HepG2 (cell line): ENCODE results near the gene OPTN. TPM values are rescaled to one million over a fixed set of nuclear protein-coding genes. Genes with fewer than 3 reads are reported as not detected.
A peak's percentile ranks its signal among the peaks of the same experiment; 100 is the strongest.

Experiments
- ATAC-seq: fragments of 200-7000 bp; cut with Tn5 transposase; 3 replicates; pipeline ENCODE4 v1.9.1; 2020; ENCODE audit warnings: mild to moderate bottlenecking, moderate library complexity
- BruUV-seq: library from RNA; stranded (reverse); fragments of 400-500 nt; replicated peaks from 2 replicates; lab custom pipeline; 2021; lab: Mats Ljungman, UMichigan
- CTCF ChIA-PET: fragments of 300-600 bp; formaldehyde crosslinking; extraction: SDS; loops from one replicate; lab custom pipeline; 2021; ENCODE audit warnings: low total read pairs, inconsistent platforms, low intra/inter-chr PET ratio; lab: Yijun Ruan, JAX
- POLR2A ChIA-PET: fragments of 350-600 bp; sonication (Branson Sonifier 250); formaldehyde crosslinking; loops from one replicate; lab custom pipeline; 2020; ENCODE audit warnings: antibody characterized with exemption, inconsistent platforms; lab: Yijun Ruan, JAX
- DNase-seq: peaks from one replicate; pipeline ENCODE4 v3.0.0-alpha.2; 2015; ENCODE audit warnings: low spot score
- FAIRE-seq: peaks from 3 replicates; lab custom pipeline; 2011; peaks lifted over from hg19 to GRCh38; lab: Jason Lieb, UNC
- H2AFZ ChIP-seq: one replicate; pipeline ENCODE4 v1.6.1; 2011; ENCODE audit warnings: low read length, inconsistent platforms
- H3K27ac ChIP-seq: fragments of 300-600 bp; 3 replicates; pipeline ENCODE4 v1.8.0; 2011; ENCODE audit warnings: mixed run types, mild to moderate bottlenecking, mixed read lengths, low read length, inconsistent platforms; ENCODE audit not compliant: insufficient read depth; ENCODE audit errors: extremely low read length
- H3K27me3 ChIP-seq, 2 experiments: fragments of 200-600 bp in 1 of 2; 2 replicates in 1 of 2; 3 replicates in 1 of 2; pipeline versions ENCODE4 v1.6.0 to v1.8.0; 2011; ENCODE audit warnings: low read length in 2 of 2, mild to moderate bottlenecking in 2 of 2, moderate library complexity in 2 of 2, inconsistent platforms in 1 of 2; ENCODE audit not compliant: insufficient read depth in 2 of 2, control insufficient read depth in 1 of 2
- H3K36me3 ChIP-seq, 2 experiments: fragments of 200-600 bp in 1 of 2; replicated peaks in 1 of 2; 2 replicates in 1 of 2; 3 replicates in 1 of 2; pipeline versions ENCODE4 v1.5.1 to v1.8.0; 2011; ENCODE audit warnings: low read length in 2 of 2, inconsistent platforms in 1 of 2; ENCODE audit not compliant: insufficient read depth in 2 of 2, control insufficient read depth in 1 of 2
- H3K4me1 ChIP-seq: 2 replicates; pipeline ENCODE4 v1.5.1; 2012; ENCODE audit warnings: low read length, inconsistent platforms; ENCODE audit not compliant: insufficient read depth
- H3K4me2 ChIP-seq: 2 replicates; pipeline ENCODE4 v1.6.0; 2011; ENCODE audit warnings: low read depth, low read length, inconsistent platforms
- H3K4me3 ChIP-seq, 3 experiments: fragments of 200-600 bp in 1 of 3; sonication (generic), shearing (Covaris generic) in 1 of 3; replicated peaks in 1 of 3; 2 replicates each; pipeline ENCODE4 v1.5.1; 2011 to 2016; ENCODE audit warnings: low read length in 3 of 3, inconsistent platforms in 2 of 3, low read depth in 2 of 3, mild to moderate bottlenecking in 2 of 3, control low read depth in 1 of 3, mixed read lengths in 1 of 3; ENCODE audit not compliant: insufficient read depth in 1 of 3
- H3K79me2 ChIP-seq: one replicate; pipeline ENCODE4 v1.6.1; 2011; ENCODE audit warnings: low read length, inconsistent platforms; ENCODE audit not compliant: insufficient read depth
- H3K9ac ChIP-seq: 2 replicates; pipeline ENCODE4 v1.6.0; 2011; ENCODE audit warnings: mild to moderate bottlenecking, low read depth, low read length, inconsistent platforms; ENCODE audit not compliant: insufficient read depth
- H3K9me3 ChIP-seq: 2 replicates; pipeline ENCODE4 v1.5.1; 2012; ENCODE audit warnings: mild to moderate bottlenecking, low read length
- H4K20me1 ChIP-seq: 2 replicates; pipeline ENCODE4 v1.6.0; 2011; ENCODE audit warnings: inconsistent platforms, mild to moderate bottlenecking, low read length, moderate library complexity; ENCODE audit not compliant: insufficient read depth
- ATRX ChIP-seq: sonication (generic); formaldehyde crosslinking; IDR thresholded peaks from 2 replicates; pipeline ENCODE4 v1.4.0; 2020; ENCODE audit warnings: missing genetic modification reagents, borderline replicate concordance
- CC2D1A ChIP-seq: sonication (generic); formaldehyde crosslinking; IDR thresholded peaks from 2 replicates; pipeline ENCODE4 v1.8.1; 2023; ENCODE audit warnings: mild to moderate bottlenecking, missing genetic modification reagents
- ESRRA ChIP-seq: sonication (generic); formaldehyde crosslinking; IDR thresholded peaks from 2 replicates; pipeline ENCODE4 v1.5.1; 2020; ENCODE audit warnings: mild to moderate bottlenecking, low read depth, missing genetic modification reagents
- GATAD1 ChIP-seq: IDR thresholded peaks from 2 replicates; pipeline ENCODE4 v1.6.1; 2016; ENCODE audit warnings: missing genetic modification reagents, missing compliant biosample characterization
- HNF4G ChIP-seq, 2 experiments: sonication (generic) in 1 of 2; formaldehyde crosslinking in 1 of 2; IDR thresholded peaks; 2 replicates each; pipeline versions ENCODE4 v1.4.0 to v1.6.1; 2011 to 2020; ENCODE audit warnings: borderline replicate concordance in 2 of 2, low read depth in 2 of 2, mild to moderate bottlenecking in 2 of 2, low read length in 1 of 2, missing genetic modification reagents in 1 of 2, moderate library complexity in 1 of 2
- KMT2B ChIP-seq: IDR thresholded peaks from 2 replicates; pipeline ENCODE4 v1.6.1; 2016; ENCODE audit warnings: missing genetic modification reagents, missing compliant biosample characterization
- MIER3 ChIP-seq: IDR thresholded peaks from 2 replicates; pipeline ENCODE4 v1.6.1; 2016; ENCODE audit warnings: missing compliant biosample characterization, borderline replicate concordance
- MTA3 ChIP-seq: sonication (generic); formaldehyde crosslinking; IDR thresholded peaks from 2 replicates; pipeline ENCODE4 v1.4.0; 2020; ENCODE audit warnings: missing genetic modification reagents
- NCOR1 ChIP-seq: fragments of 200-600 bp; sonication (generic); IDR thresholded peaks from 2 replicates; pipeline ENCODE4 v1.7.0; 2017; ENCODE audit warnings: antibody characterized with exemption, low read length, borderline replicate concordance
- ZBTB38 ChIP-seq: sonication (generic); formaldehyde crosslinking; IDR thresholded peaks from 2 replicates; pipeline ENCODE4 v1.5.1; 2020; ENCODE audit warnings: mild to moderate bottlenecking, missing genetic modification reagents
- ZFYVE20 ChIP-seq: sonication (generic); formaldehyde crosslinking; IDR thresholded peaks from 2 replicates; pipeline ENCODE4 v1.8.0; 2023; ENCODE audit warnings: low read depth, mild to moderate bottlenecking, moderate library complexity, missing genetic modification reagents, borderline replicate concordance
- ZNF713 ChIP-seq: sonication (generic); formaldehyde crosslinking; IDR thresholded peaks from 2 replicates; pipeline ENCODE4 v1.4.0; 2020; ENCODE audit warnings: mild to moderate bottlenecking, missing genetic modification reagents
- whole genome bisulfite sequencing: methylation state at CpG from one replicate; pipeline ENCODE4 v1.1.6; 2017; ENCODE audit warnings: low lambda C conversion rate; 5-methylcytosine and 5-hydroxymethylcytosine counted together
- in situ Hi-C: cut with HindIII; loops from 2 replicates; pipeline ENCODE4 v1.10.0; 2017; ENCODE audit warnings: low pct_unique_long_range_greater_than_20kb; ENCODE audit not compliant: extremely low pct_ligation_motif_present
- intact Hi-C: fragments of 100-400 bp; cut with micrococcal nuclease; formaldehyde crosslinking; loops from one replicate; pipeline ENCODE4 v1.10.0; 2022; ENCODE audit not compliant: unreplicated experiment
- polyA plus RNA-seq, 8 experiments: library from polyadenylated mRNA; depleted of rRNA in 3 of 8; stranded (reverse) in 7 of 8; unstranded in 1 of 8; fragments of >200 nt; fragmentation: Illumina TruSeq in 4 of 8; extraction: Trizol in 4 of 8; gene quantifications; 2 replicates each; pipeline versions ENCODE4 v1.2.1 to v1.2.3, GENCODE V29; 2011 to 2016; ENCODE audit warnings: low read depth in 4 of 8, missing spikeins in 1 of 8, mixed read lengths in 1 of 8; ENCODE audit not compliant: insufficient read depth in 1 of 8
- total RNA-seq, 5 experiments: library from RNA; depleted of rRNA; stranded (reverse); fragments of >200 nt; fragmentation: Illumina TruSeq; extraction: Trizol; gene quantifications; 2 replicates each; pipeline ENCODE4 v1.2.3, GENCODE V29; 2016; ENCODE audit warnings: low read depth in 1 of 5
- TF ChIP-seq, protein P1 (sequence below): IDR thresholded peaks from 2 replicates; pipeline ENCODE4 v1.6.1; 2012; ENCODE audit warnings: low read length, improper control_type of control experiment
- TF ChIP-seq, protein P2 (sequence below): sonication (generic); formaldehyde crosslinking; IDR thresholded peaks from 2 replicates; pipeline ENCODE4 v1.8.0; 2022; ENCODE audit warnings: mild to moderate bottlenecking, missing genetic modification reagents
- TF ChIP-seq, protein P3 (sequence below): sonication (generic); formaldehyde crosslinking; IDR thresholded peaks from 2 replicates; pipeline ENCODE4 v1.4.0; 2020; ENCODE audit warnings: missing genetic modification reagents

Gene OPTN
- total and polyA plus RNA-seq, 2 of the 13 experiments (the other 11 are each of a cell fraction or from before 2014, with no cell fraction given) = 13.4 to 46.6 TPM

DNA sequence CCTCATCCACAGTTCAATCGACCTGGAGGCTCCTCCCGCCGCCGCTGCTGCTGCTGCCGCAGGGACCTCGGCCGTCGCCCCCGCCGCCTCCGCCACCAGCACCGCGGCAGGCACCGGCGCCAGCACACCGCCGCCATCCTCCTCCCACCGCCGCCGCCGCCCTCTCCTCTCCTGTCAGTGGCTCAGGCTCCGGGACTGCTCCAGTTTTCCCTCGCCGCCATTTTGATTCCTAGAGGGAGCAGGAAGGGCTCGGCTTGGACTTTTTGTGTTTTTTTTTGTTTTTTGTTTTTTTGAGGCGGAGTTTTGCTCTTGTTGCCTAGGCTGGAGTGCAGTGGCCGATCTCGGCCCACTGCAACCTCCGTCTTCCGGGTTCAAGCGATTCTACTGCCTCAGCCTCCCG, 58.4 kb downstream of the OPTN start (continued):
- TF ChIP-seq ZFYVE20 (CRISPR knock-in tag) = no peak
- no peak for TF ChIP-seq ZBTB38 (CRISPR knock-in tag)
- no peak for TF ChIP-seq ZNF713
- TF ChIP-seq, protein P1, sequence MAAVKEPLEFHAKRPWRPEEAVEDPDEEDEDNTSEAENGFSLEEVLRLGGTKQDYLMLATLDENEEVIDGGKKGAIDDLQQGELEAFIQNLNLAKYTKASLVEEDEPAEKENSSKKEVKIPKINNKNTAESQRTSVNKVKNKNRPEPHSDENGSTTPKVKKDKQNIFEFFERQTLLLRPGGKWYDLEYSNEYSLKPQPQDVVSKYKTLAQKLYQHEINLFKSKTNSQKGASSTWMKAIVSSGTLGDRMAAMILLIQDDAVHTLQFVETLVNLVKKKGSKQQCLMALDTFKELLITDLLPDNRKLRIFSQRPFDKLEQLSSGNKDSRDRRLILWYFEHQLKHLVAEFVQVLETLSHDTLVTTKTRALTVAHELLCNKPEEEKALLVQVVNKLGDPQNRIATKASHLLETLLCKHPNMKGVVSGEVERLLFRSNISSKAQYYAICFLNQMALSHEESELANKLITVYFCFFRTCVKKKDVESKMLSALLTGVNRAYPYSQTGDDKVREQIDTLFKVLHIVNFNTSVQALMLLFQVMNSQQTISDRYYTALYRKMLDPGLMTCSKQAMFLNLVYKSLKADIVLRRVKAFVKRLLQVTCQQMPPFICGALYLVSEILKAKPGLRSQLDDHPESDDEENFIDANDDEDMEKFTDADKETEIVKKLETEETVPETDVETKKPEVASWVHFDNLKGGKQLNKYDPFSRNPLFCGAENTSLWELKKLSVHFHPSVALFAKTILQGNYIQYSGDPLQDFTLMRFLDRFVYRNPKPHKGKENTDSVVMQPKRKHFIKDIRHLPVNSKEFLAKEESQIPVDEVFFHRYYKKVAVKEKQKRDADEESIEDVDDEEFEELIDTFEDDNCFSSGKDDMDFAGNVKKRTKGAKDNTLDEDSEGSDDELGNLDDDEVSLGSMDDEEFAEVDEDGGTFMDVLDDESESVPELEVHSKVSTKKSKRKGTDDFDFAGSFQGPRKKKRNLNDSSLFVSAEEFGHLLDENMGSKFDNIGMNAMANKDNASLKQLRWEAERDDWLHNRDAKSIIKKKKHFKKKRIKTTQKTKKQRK = no peak
- no peak for TF ChIP-seq GATAD1

- ATAC-seq (peak; percentile 99), FAIRE-seq (peak; percentile 98), DNase-seq (peak; percentile 98)
- Histone ChIP-seq H3K79me2 (peaks cover 16% of the 10 kb centered on the region), H3K27me3 (no peaks in the 10 kb centered on the region), H4K20me1 (no peaks in the 10 kb centered on the region), H3K4me2 (peak within 1 kb of the TSS; percentile 93), H3K4me1 (peaks cover 26% of the 10 kb centered on the region), H2AFZ (peak within 1 kb of the TSS; percentile 99), H3K4me3 (peak within 1 kb of the TSS; percentile 67 to 87 (median 79)), H3K36me3 (no peaks in the 10 kb centered on the region), H3K27ac (peak within 1 kb of the TSS; percentile 34), H3K9ac (peak within 1 kb of the TSS; percentile 64), H3K9me3 (no peaks in the 10 kb centered on the region)
- intact Hi-C loops = loop anchor here (1.0 to 5.0 kb wide), 3 partner anchors 59 to 192 kb away; partner anchors contain the start of gene OPTN
- ChIA-PET POLR2A (interaction anchor here (0.8 to 1.9 kb wide), 2 partner anchors 138 to 141 kb away, joined by 3 to 7 read pairs; no protein-coding TSS in a partner anchor), CTCF (interaction anchor here (1.2 to 1.8 kb wide), 3 partner anchors 62 to 279 kb away, joined by 3 to 10 read pairs (median 9); partner anchors contain the start of gene OPTN)
- under 1% methylated on average over 18 of the region's 56 CpGs for WGBS
- no TSS peak for BruUV-seq
- in situ Hi-C loops = no loop called here
- TF ChIP-seq CC2D1A (CRISPR knock-in tag) = 0 out of 2 replicates have a peak, but pooled peaks have one; percentile 31
- TF ChIP-seq, protein P2, sequence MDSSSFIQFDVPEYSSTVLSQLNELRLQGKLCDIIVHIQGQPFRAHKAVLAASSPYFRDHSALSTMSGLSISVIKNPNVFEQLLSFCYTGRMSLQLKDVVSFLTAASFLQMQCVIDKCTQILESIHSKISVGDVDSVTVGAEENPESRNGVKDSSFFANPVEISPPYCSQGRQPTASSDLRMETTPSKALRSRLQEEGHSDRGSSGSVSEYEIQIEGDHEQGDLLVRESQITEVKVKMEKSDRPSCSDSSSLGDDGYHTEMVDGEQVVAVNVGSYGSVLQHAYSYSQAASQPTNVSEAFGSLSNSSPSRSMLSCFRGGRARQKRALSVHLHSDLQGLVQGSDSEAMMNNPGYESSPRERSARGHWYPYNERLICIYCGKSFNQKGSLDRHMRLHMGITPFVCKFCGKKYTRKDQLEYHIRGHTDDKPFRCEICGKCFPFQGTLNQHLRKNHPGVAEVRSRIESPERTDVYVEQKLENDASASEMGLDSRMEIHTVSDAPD = no peak
- no peak for TF ChIP-seq HNF4G (IDR thresholded peaks at IDR 0.05; ENCODE audit: borderline replicate concordance, low read depth, low read length)
- TF ChIP-seq HNF4G (CRISPR knock-in tag; IDR thresholded peaks at IDR 0.05; ENCODE audit: borderline replicate concordance, low read depth) = no peak
- no peak for TF ChIP-seq ESRRA
- TF ChIP-seq, protein P3, sequence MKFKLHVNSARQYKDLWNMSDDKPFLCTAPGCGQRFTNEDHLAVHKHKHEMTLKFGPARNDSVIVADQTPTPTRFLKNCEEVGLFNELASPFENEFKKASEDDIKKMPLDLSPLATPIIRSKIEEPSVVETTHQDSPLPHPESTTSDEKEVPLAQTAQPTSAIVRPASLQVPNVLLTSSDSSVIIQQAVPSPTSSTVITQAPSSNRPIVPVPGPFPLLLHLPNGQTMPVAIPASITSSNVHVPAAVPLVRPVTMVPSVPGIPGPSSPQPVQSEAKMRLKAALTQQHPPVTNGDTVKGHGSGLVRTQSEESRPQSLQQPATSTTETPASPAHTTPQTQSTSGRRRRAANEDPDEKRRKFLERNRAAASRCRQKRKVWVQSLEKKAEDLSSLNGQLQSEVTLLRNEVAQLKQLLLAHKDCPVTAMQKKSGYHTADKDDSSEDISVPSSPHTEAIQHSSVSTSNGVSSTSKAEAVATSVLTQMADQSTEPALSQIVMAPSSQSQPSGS = peak; percentile 93
- TF ChIP-seq MIER3 (CRISPR knock-in tag) = 0 out of 2 replicates have a peak, but pooled peaks have one; percentile 61
- TF ChIP-seq MTA3 (CRISPR knock-in tag) = no peak
- TF ChIP-seq NCOR1 = no peak
- TF ChIP-seq ATRX (CRISPR knock-in tag) = no peak
- TF ChIP-seq KMT2B (CRISPR knock-in tag) = peak; percentile 68; the same call in 1 of the 2 replicates
Measured at GRCh38 chr10:13160934-13161856, 61.2 kb downstream of the OPTN start, which contains the start of gene MCM10. Gene MCM10 (plus strand): TSS chr10:13161558. CDS start chr10:13164203, 2,645 bp downstream.
